ENCODE data around the gene KNDC1.

GRCh38 chr10:133130602-133131001 is 29.4 kb upstream of the KNDC1 start:
- TF ChIP-seq ZNF521 (tag by site-specific recombination; IDR thresholded peaks at IDR 0.05), result no peak
- TF ChIP-seq ZSCAN18 (tag by site-specific recombination; IDR thresholded peaks at IDR 0.05), result no peak
- no peak for TF ChIP-seq ATF2 (tag by site-specific recombination; IDR thresholded peaks at IDR 0.05; ENCODE audit: low read depth)
- TF ChIP-seq KLF16 (tag by site-specific recombination; IDR thresholded peaks at IDR 0.05), result no peak
- no peak for TF ChIP-seq ZNF830 (tag by site-specific recombination; IDR thresholded peaks at IDR 0.05; ENCODE audit: low read depth)
- no peak for TF ChIP-seq ZNF324 (tag by site-specific recombination; IDR thresholded peaks at IDR 0.05)
- TF ChIP-seq SALL2 (tag by site-specific recombination; IDR thresholded peaks at IDR 0.05; ENCODE audit: borderline replicate concordance), result no peak
